Esophagus squamous epithelium (tissue), 4 donors: ENCODE measurements around the gene LILRA6.

Experiments
- POLR2A ChIP-seq, 4 donors: fragments of 450-650 bp; IDR thresholded peaks; one replicate each; pipeline ENCODE4 v1.6.1; 2017; ENCODE audit warnings: antibody characterized with exemption in 4 of 4, mild to moderate bottlenecking in 4 of 4, moderate library complexity in 3 of 4
- TF ChIP-seq, protein P1 (sequence below), 6 experiments: fragments of 450-650 bp in 4 of 6; fragments of 200-600 bp in 2 of 6; sonication (generic) in 2 of 6; IDR thresholded peaks; one replicate each; pipeline ENCODE4 v1.5.1; 2016 to 2019; ENCODE audit warnings: antibody characterized with exemption in 6 of 6, mild to moderate bottlenecking in 4 of 6, moderate library complexity in 4 of 6

DNA sequence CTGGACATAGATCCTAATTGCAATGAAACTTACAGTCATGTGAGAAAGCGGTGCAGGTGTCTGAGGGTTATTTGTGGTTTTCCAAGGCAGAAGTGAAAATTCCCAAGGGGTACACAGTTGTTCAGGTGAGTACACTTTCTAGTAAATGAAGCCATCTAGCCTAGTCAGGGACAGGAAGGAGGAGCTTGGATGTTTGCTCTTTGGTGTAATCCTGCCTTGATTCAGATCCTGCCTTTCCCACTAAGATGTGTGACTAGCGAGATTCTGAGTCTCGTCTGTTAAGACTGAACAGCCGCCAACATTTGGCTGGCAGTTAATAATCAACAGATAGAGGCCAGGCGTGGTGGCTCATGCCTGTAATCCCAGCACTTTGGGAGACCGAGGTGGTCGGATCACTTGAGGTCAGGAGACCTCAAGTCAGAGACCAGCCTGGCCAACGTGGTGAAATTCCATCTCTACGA is 39.4 kb downstream of the LILRA6 start:
- TF ChIP-seq, protein P1, sequence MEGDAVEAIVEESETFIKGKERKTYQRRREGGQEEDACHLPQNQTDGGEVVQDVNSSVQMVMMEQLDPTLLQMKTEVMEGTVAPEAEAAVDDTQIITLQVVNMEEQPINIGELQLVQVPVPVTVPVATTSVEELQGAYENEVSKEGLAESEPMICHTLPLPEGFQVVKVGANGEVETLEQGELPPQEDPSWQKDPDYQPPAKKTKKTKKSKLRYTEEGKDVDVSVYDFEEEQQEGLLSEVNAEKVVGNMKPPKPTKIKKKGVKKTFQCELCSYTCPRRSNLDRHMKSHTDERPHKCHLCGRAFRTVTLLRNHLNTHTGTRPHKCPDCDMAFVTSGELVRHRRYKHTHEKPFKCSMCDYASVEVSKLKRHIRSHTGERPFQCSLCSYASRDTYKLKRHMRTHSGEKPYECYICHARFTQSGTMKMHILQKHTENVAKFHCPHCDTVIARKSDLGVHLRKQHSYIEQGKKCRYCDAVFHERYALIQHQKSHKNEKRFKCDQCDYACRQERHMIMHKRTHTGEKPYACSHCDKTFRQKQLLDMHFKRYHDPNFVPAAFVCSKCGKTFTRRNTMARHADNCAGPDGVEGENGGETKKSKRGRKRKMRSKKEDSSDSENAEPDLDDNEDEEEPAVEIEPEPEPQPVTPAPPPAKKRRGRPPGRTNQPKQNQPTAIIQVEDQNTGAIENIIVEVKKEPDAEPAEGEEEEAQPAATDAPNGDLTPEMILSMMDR (IDR thresholded peaks at IDR 0.05), result no peak
- no peak for TF ChIP-seq POLR2A (IDR thresholded peaks at IDR 0.05)
